HEK293 (cell line): Measurements from ENCODE around the gene SYNE1.

ENCODE experiments used
- CTCF ChIA-PET: fragments of 350-600 bp; formaldehyde crosslinking; extraction: SDS; loops from one replicate; lab custom pipeline; 2021; ENCODE audit warnings: antibody characterized with exemption; lab: Yijun Ruan, JAX
- POLR2A ChIA-PET: fragments of 300-600 bp; formaldehyde crosslinking; extraction: SDS; loops from one replicate; lab custom pipeline; 2020; ENCODE audit warnings: antibody characterized with exemption, inconsistent platforms; lab: Yijun Ruan, JAX
- H3K27ac ChIP-seq: fragments of 200-500 bp; sonication (Bioruptor generic); 2 replicates; pipeline ENCODE4 v1.5.1; 2014; ENCODE audit warnings: low read depth, low read length, control low read depth, inconsistent platforms; ENCODE audit errors: extremely low read depth
- H3K36me3 ChIP-seq, 2 experiments: fragments of 200-500 bp in 1 of 2; sonication (Bioruptor generic) in 1 of 2; 1 replicate in 1 of 2; 2 replicates in 1 of 2; pipeline ENCODE4 v1.5.1; 2014 to 2017; ENCODE audit warnings: inconsistent platforms in 2 of 2, low read length in 2 of 2; ENCODE audit not compliant: control insufficient read depth in 2 of 2, insufficient read depth in 1 of 2
- H3K4me1 ChIP-seq: fragments of 200-500 bp; sonication (Bioruptor generic); 2 replicates; pipeline ENCODE4 v1.5.1; 2014; ENCODE audit warnings: mild to moderate bottlenecking, low read length, inconsistent platforms; ENCODE audit not compliant: control insufficient read depth, insufficient read depth
- H3K4me3 ChIP-seq: 2 replicates; pipeline ENCODE4 v1.5.1; 2011; ENCODE audit warnings: low read depth, mild to moderate bottlenecking, control low read depth, low read length, moderate library complexity
- H3K9me3 ChIP-seq: fragments of 200-500 bp; sonication (Bioruptor generic); 2 replicates; pipeline ENCODE4 v1.5.1; 2014; ENCODE audit warnings: low read depth, low read length, inconsistent platforms; ENCODE audit not compliant: control insufficient read depth, insufficient read depth
- BCL11B ChIP-seq: fragments of 450-650 bp; formaldehyde crosslinking; IDR thresholded peaks from 2 replicates; pipeline ENCODE4 v1.5.1; 2016; ENCODE audit warnings: low read depth, missing biosample characterization, missing genetic modification characterization
- HOXC10 ChIP-seq: sonication (generic); formaldehyde crosslinking; IDR thresholded peaks from 2 replicates; pipeline ENCODE4 v1.8.1; 2023; ENCODE audit warnings: mild to moderate bottlenecking, missing genetic modification reagents
- KLF1 ChIP-seq: fragments of 450-650 bp; formaldehyde crosslinking; IDR thresholded peaks from 2 replicates; pipeline ENCODE4 v1.5.1; 2016; ENCODE audit warnings: missing biosample characterization, missing genetic modification characterization
- MZF1 ChIP-seq: fragments of 450-650 bp; formaldehyde crosslinking; IDR thresholded peaks from 2 replicates; pipeline ENCODE4 v1.5.1; 2017; ENCODE audit warnings: missing biosample characterization, missing genetic modification characterization, borderline replicate concordance
- OVOL3 ChIP-seq: fragments of 450-650 bp; formaldehyde crosslinking; IDR thresholded peaks from 2 replicates; pipeline ENCODE4 v1.5.1; 2016; ENCODE audit warnings: missing biosample characterization, missing genetic modification characterization
- ZBTB17 ChIP-seq: fragments of 450-650 bp; formaldehyde crosslinking; IDR thresholded peaks from 2 replicates; pipeline ENCODE4 v1.5.1; 2016; ENCODE audit warnings: missing biosample characterization, missing genetic modification characterization
- ZIC2 ChIP-seq: fragments of 450-650 bp; formaldehyde crosslinking; IDR thresholded peaks from 2 replicates; pipeline ENCODE4 v1.5.1; 2016; ENCODE audit warnings: missing biosample characterization, missing genetic modification characterization
- ZNF138 ChIP-seq: fragments of 450-650 bp; formaldehyde crosslinking; IDR thresholded peaks from 2 replicates; pipeline ENCODE4 v1.5.1; 2016; ENCODE audit warnings: missing biosample characterization, missing genetic modification characterization, borderline replicate concordance
- ZNF211 ChIP-seq: fragments of 450-650 bp; formaldehyde crosslinking; IDR thresholded peaks from 2 replicates; pipeline ENCODE4 v1.5.1; 2016; ENCODE audit warnings: low read depth, missing biosample characterization, missing genetic modification characterization
- ZNF324 ChIP-seq: fragments of 450-650 bp; formaldehyde crosslinking; IDR thresholded peaks from 2 replicates; pipeline ENCODE4 v1.5.1; 2016; ENCODE audit warnings: missing biosample characterization, missing genetic modification characterization
- ZNF394 ChIP-seq: fragments of 450-650 bp; formaldehyde crosslinking; IDR thresholded peaks from 2 replicates; pipeline ENCODE4 v1.5.1; 2016; ENCODE audit warnings: missing biosample characterization, missing genetic modification characterization, mild to moderate bottlenecking, moderate library complexity, borderline replicate concordance
- ZNF433 ChIP-seq: fragments of 450-650 bp; formaldehyde crosslinking; IDR thresholded peaks from 2 replicates; pipeline ENCODE4 v1.5.1; 2016; ENCODE audit warnings: missing biosample characterization, missing genetic modification characterization, low read depth
- ZNF785 ChIP-seq: fragments of 450-650 bp; formaldehyde crosslinking; IDR thresholded peaks from 2 replicates; pipeline ENCODE4 v1.5.1; 2016; ENCODE audit warnings: missing biosample characterization, missing genetic modification characterization
- ZNF843 ChIP-seq: fragments of 450-650 bp; formaldehyde crosslinking; IDR thresholded peaks from 2 replicates; pipeline ENCODE4 v1.5.1; 2016; ENCODE audit warnings: missing biosample characterization, missing genetic modification characterization
- TF ChIP-seq, protein P1 (sequence below): fragments of 450-650 bp; formaldehyde crosslinking; IDR thresholded peaks from 2 replicates; pipeline ENCODE4 v1.5.1; 2017; ENCODE audit warnings: missing biosample characterization, mild to moderate bottlenecking, missing genetic modification characterization, moderate library complexity
- TF ChIP-seq, protein P2 (sequence below): fragments of 450-650 bp; formaldehyde crosslinking; IDR thresholded peaks from 2 replicates; pipeline ENCODE4 v1.5.1; 2016; ENCODE audit warnings: missing biosample characterization, missing genetic modification characterization
- TF ChIP-seq, protein P3 (sequence below): fragments of 450-650 bp; formaldehyde crosslinking; IDR thresholded peaks from 2 replicates; pipeline ENCODE4 v1.5.1; 2016; ENCODE audit warnings: missing biosample characterization, missing genetic modification characterization
- TF ChIP-seq, protein P4 (sequence below): fragments of 450-650 bp; formaldehyde crosslinking; IDR thresholded peaks from 2 replicates; pipeline ENCODE4 v1.5.1; 2016; ENCODE audit warnings: missing biosample characterization, missing genetic modification characterization

The SYNE1 gene, protein sequence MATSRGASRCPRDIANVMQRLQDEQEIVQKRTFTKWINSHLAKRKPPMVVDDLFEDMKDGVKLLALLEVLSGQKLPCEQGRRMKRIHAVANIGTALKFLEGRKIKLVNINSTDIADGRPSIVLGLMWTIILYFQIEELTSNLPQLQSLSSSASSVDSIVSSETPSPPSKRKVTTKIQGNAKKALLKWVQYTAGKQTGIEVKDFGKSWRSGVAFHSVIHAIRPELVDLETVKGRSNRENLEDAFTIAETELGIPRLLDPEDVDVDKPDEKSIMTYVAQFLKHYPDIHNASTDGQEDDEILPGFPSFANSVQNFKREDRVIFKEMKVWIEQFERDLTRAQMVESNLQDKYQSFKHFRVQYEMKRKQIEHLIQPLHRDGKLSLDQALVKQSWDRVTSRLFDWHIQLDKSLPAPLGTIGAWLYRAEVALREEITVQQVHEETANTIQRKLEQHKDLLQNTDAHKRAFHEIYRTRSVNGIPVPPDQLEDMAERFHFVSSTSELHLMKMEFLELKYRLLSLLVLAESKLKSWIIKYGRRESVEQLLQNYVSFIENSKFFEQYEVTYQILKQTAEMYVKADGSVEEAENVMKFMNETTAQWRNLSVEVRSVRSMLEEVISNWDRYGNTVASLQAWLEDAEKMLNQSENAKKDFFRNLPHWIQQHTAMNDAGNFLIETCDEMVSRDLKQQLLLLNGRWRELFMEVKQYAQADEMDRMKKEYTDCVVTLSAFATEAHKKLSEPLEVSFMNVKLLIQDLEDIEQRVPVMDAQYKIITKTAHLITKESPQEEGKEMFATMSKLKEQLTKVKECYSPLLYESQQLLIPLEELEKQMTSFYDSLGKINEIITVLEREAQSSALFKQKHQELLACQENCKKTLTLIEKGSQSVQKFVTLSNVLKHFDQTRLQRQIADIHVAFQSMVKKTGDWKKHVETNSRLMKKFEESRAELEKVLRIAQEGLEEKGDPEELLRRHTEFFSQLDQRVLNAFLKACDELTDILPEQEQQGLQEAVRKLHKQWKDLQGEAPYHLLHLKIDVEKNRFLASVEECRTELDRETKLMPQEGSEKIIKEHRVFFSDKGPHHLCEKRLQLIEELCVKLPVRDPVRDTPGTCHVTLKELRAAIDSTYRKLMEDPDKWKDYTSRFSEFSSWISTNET (N-terminal part only)

DNA sequence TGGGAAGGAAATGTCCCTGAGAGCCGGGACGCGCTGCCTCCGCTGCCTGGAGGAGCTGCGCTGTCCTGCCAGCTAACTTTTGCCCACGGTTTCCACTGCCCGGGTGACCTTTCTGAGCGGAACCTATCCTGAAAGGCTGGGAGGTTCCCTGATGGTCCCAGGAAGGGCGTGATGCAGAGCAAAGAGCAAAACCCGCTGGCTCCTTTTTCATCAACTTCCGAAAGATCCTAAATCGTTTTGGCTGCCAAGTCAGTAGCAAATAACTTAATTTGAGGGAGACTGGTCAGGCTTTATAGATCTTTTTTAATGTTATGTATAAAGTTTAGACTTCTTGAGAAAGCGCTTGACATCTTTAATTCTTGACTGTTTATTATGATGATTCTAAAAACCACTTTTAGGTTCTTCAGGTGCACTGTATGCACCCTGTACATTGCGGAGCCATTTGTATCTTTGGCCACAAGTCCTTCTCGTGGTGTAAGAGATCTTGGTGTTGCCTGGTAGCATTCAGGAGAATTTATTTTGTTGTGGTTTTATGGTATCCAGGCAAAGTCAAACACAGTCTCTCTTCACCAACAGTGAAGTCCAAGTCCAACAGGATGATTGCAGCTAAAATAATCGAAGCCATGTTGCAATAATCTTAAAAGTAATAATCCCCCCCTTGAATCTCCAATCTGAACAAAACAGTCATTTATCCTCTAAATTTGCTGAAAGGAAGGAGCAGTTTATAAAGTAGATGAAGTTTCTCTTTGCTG is at the start of gene SYNE1:
TSS of gene SYNE1 (minus strand) at position 67 of the 752 bp plus-strand sequence. CDS start 9,031 bp downstream, outside the sequence.
- H3K4me3 ChIP-seq, result peak within 1 kb of the TSS; percentile 69
- no peak for TF ChIP-seq ZNF843 (tag by site-specific recombination)
- no peak for TF ChIP-seq ZNF324 (tag by site-specific recombination)
- TF ChIP-seq, protein P1, sequence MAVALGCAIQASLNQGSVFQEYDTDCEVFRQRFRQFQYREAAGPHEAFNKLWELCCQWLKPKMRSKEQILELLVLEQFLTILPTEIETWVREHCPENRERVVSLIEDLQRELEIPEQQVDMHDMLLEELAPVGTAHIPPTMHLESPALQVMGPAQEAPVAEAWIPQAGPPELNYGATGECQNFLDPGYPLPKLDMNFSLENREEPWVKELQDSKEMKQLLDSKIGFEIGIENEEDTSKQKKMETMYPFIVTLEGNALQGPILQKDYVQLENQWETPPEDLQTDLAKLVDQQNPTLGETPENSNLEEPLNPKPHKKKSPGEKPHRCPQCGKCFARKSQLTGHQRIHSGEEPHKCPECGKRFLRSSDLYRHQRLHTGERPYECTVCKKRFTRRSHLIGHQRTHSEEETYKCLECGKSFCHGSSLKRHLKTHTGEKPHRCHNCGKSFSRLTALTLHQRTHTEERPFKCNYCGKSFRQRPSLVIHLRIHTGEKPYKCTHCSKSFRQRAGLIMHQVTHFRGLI (tag by site-specific recombination), result no peak
- no peak for TF ChIP-seq ZNF785 (tag by site-specific recombination)
- no peak for TF ChIP-seq ZNF433 (tag by site-specific recombination)
- TF ChIP-seq ZBTB17 (tag by site-specific recombination), result peak; percentile 85
- TF ChIP-seq ZNF138 (tag by site-specific recombination), result no peak
- TF ChIP-seq, protein P2, sequence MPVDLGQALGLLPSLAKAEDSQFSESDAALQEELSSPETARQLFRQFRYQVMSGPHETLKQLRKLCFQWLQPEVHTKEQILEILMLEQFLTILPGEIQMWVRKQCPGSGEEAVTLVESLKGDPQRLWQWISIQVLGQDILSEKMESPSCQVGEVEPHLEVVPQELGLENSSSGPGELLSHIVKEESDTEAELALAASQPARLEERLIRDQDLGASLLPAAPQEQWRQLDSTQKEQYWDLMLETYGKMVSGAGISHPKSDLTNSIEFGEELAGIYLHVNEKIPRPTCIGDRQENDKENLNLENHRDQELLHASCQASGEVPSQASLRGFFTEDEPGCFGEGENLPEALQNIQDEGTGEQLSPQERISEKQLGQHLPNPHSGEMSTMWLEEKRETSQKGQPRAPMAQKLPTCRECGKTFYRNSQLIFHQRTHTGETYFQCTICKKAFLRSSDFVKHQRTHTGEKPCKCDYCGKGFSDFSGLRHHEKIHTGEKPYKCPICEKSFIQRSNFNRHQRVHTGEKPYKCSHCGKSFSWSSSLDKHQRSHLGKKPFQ (tag by site-specific recombination), result no peak
- TF ChIP-seq, protein P3, sequence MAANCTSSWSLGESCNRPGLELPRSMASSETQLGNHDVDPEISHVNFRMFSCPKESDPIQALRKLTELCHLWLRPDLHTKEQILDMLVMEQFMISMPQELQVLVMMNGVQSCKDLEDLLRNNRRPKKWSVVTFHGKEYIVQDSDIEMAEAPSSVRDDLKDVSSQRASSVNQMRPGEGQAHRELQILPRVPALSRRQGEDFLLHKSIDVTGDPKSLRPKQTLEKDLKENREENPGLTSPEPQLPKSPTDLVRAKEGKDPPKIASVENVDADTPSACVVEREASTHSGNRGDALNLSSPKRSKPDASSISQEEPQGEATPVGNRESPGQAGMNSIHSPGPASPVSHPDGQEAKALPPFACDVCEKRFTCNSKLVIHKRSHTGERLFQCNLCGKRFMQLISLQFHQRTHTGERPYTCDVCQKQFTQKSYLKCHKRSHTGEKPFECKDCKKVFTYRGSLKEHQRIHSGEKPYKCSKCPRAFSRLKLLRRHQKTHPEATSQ (tag by site-specific recombination), result no peak
- TF ChIP-seq, protein P4, sequence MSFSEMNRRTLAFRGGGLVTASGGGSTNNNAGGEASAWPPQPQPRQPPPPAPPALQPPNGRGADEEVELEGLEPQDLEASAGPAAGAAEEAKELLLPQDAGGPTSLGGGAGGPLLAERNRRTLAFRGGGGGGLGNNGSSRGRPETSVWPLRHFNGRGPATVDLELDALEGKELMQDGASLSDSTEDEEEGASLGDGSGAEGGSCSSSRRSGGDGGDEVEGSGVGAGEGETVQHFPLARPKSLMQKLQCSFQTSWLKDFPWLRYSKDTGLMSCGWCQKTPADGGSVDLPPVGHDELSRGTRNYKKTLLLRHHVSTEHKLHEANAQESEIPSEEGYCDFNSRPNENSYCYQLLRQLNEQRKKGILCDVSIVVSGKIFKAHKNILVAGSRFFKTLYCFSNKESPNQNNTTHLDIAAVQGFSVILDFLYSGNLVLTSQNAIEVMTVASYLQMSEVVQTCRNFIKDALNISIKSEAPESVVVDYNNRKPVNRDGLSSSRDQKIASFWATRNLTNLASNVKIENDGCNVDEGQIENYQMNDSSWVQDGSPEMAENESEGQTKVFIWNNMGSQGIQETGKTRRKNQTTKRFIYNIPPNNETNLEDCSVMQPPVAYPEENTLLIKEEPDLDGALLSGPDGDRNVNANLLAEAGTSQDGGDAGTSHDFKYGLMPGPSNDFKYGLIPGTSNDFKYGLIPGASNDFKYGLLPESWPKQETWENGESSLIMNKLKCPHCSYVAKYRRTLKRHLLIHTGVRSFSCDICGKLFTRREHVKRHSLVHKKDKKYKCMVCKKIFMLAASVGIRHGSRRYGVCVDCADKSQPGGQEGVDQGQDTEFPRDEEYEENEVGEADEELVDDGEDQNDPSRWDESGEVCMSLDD (tag by site-specific recombination), result no peak
- TF ChIP-seq HOXC10 (CRISPR knock-in tag), result no peak
- TF ChIP-seq MZF1 (tag by site-specific recombination), result no peak
- no peak for TF ChIP-seq KLF1 (tag by site-specific recombination)
- no peak for TF ChIP-seq ZNF211 (tag by site-specific recombination)
- TF ChIP-seq ZIC2 (tag by site-specific recombination), result 0 out of 2 replicates have a peak, but pooled peaks have one; percentile 6
- TF ChIP-seq OVOL3 (tag by site-specific recombination), result no peak
- no peak for TF ChIP-seq ZNF394 (tag by site-specific recombination)
- no peak for TF ChIP-seq BCL11B (tag by site-specific recombination)
- H3K9me3 ChIP-seq, result no peaks in the 10 kb centered on the region
- H3K4me1 ChIP-seq, result no peaks in the 10 kb centered on the region
- H3K27ac ChIP-seq, result peak within 1 kb of the TSS; percentile 51; the same call in 1 of the 2 replicates
- CTCF ChIA-PET, result interaction anchor here (0.7 to 1.6 kb wide), 4 partner anchors 42 to 74 kb away, joined by 3 to 5 read pairs (median 3); no protein-coding TSS in a partner anchor
- no peaks in the 10 kb centered on the region for H3K36me3 ChIP-seq
- POLR2A ChIA-PET, result interaction anchor here (0.6 kb wide), 1 partner anchor 20 kb away, joined by 3 read pairs; no protein-coding TSS in a partner anchor
